ENCODE data around the gene SPEN.

Gene SPEN

DNA sequence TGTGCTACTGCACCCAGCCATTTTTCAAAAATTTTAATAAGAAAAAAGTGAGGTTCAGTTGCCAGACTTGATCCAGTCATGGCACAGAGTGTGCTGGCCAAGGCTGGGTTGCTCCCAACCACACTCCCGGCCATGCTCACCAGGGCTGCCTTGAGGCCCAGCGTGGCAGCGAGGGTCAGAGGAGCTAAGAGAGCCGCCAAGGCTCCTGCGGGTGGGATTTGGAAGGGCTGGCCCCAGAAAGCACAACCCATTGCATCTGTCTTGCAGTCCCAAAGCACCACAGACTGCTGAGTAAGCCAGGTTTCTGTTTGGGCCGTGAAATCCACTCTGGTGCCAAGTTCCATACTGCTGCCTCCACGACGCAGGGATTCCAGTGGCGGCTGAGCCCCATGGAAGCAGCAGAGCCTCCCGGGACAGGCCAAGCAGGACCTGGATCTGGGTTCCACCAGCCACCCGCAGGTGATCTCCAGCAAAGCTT, 105.8 kb downstream of the SPEN start:
- Histone ChIP-seq H3K27ac (ENCODE audit: low read depth, low read length) (no peak overlapping the region), H3K79me1 (ENCODE audit: low read length) (peaks cover 19% of the 10 kb centered on the region), H2BK15ac (replicated peaks; ENCODE audit: low read depth) (no peak overlapping the region), H4K5ac (ENCODE audit: low read length) (no peak overlapping the region), H3K18ac (ENCODE audit: low read length) (no peak overlapping the region), H4K8ac (ENCODE audit: low read depth, low read length) (no peak overlapping the region), H3K4me2 (ENCODE audit: low read length) (no peak overlapping the region), H3K4ac (ENCODE audit: low read depth, low read length) (no peak overlapping the region), H3K36me3 (ENCODE audit: control insufficient read depth, insufficient read depth, low read length) (no peaks in the 10 kb centered on the region), H3K9ac (ENCODE audit: low read length) (no peak overlapping the region), H3K27me3 (ENCODE audit: insufficient read depth, low read length, poor library complexity) (no peaks in the 10 kb centered on the region), H3K56ac (ENCODE audit: low read length) (no peak overlapping the region), H2BK5ac (ENCODE audit: low read length) (no peak overlapping the region), H2BK120ac (ENCODE audit: low read depth, low read length) (no peak overlapping the region), H3K4me1 (ENCODE audit: control insufficient read depth, low read depth, low read length) (peaks cover 28% of the 10 kb centered on the region), H3K4me3 (ENCODE audit: low read length) (no peak overlapping the region), H2AK5ac (ENCODE audit: low read length) (no peak overlapping the region), H3K79me2 (ENCODE audit: control insufficient read depth, insufficient read depth, low read length) (peaks cover 2% of the 10 kb centered on the region), H3K23ac (ENCODE audit: low read length) (no peak overlapping the region)
- no CpG with 5 or more reads among the region's 11 CpGs for WGBS (ENCODE audit: extremely low coverage, insufficient coverage, low lambda C conversion rate)
- DNase-seq: no peak

DNA sequence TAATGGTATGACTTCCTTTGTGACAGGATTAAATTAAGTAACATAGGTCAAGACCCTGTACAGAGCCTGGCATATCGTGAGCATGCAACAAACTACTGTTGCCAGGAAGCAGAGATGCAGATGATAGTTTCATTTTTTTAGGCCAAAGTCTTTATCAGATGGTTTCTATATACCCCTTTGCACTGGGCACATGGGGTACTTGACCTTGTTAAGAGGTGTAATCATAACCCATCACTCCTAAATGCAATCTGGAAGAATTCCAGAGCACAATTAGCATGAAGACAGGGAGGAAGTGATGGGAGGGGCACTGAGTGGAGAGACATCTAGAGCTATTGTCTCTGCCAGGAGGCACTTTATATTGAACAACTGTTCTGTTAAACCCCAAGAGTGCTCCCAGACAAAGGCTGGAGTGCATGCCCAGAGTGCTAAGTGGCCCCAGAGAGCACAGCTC, 106.3 kb downstream of the SPEN start:
- Histone ChIP-seq H3K4me3 (ENCODE audit: low read length) (no peak overlapping the region), H3K36me3 (ENCODE audit: control insufficient read depth, insufficient read depth, low read length) (no peaks in the 10 kb centered on the region), H2BK120ac (ENCODE audit: low read depth, low read length) (no peak overlapping the region), H3K79me1 (ENCODE audit: low read length) (peaks cover 19% of the 10 kb centered on the region), H4K5ac (ENCODE audit: low read length) (no peak overlapping the region), H3K4me2 (ENCODE audit: low read length) (no peak overlapping the region), H3K4me1 (ENCODE audit: control insufficient read depth, low read depth, low read length) (peaks cover 27% of the 10 kb centered on the region), H2AK5ac (ENCODE audit: low read length) (no peak overlapping the region), H3K79me2 (ENCODE audit: control insufficient read depth, insufficient read depth, low read length) (peaks cover 2% of the 10 kb centered on the region), H4K8ac (ENCODE audit: low read depth, low read length) (no peak overlapping the region), H3K18ac (ENCODE audit: low read length) (no peak overlapping the region), H3K56ac (ENCODE audit: low read length) (peak overlapping the region; percentile 25), H3K4ac (ENCODE audit: low read depth, low read length) (no peak overlapping the region), H3K27ac (ENCODE audit: low read depth, low read length) (no peak overlapping the region), H2BK5ac (ENCODE audit: low read length) (no peak overlapping the region), H3K27me3 (ENCODE audit: insufficient read depth, low read length, poor library complexity) (no peaks in the 10 kb centered on the region), H3K23ac (ENCODE audit: low read length) (no peak overlapping the region), H3K9ac (ENCODE audit: low read length) (no peak overlapping the region), H2BK15ac (replicated peaks; ENCODE audit: low read depth) (no peak overlapping the region)
- no CpG with 5 or more reads among the region's 1 CpG for WGBS (ENCODE audit: extremely low coverage, insufficient coverage, low lambda C conversion rate)
- DNase-seq: no peak

DNA sequence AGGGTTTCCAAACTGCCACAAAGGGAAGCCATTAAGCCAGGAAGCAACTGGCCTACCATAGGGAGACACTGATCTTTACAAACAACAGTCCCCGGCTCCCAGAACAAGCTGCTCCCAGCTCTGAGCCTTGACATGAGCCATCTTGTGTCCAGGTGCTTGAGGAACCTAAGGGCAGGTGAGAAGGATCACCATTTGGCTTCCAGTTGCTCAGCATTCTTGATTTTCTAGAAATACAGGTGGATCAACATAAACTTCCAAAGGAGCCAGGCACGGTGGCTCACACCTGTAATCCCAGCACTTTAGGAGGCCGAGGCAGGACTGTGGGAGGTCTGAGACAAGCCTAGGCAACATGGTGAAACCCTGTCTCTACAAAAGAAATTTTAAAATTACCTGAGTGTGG, 106.8 kb downstream of the SPEN start:
- no CpG with 5 or more reads among the region's 3 CpGs for WGBS (ENCODE audit: extremely low coverage, insufficient coverage, low lambda C conversion rate)
- no peak overlapping the region for H3K27ac ChIP-seq (ENCODE audit: low read depth, low read length)
- H3K79me1 ChIP-seq (ENCODE audit: low read length): peaks cover 16% of the 10 kb centered on the region
- H3K9ac ChIP-seq (ENCODE audit: low read length): no peak overlapping the region
- no peak overlapping the region for H4K5ac ChIP-seq (ENCODE audit: low read length)
- no peak overlapping the region for H2BK5ac ChIP-seq (ENCODE audit: low read length)
- no peak overlapping the region for H3K18ac ChIP-seq (ENCODE audit: low read length)
- no peak overlapping the region for H3K56ac ChIP-seq (ENCODE audit: low read length)
- peaks cover 23% of the 10 kb centered on the region for H3K4me1 ChIP-seq (ENCODE audit: control insufficient read depth, low read depth, low read length)
- no peak overlapping the region for H3K4ac ChIP-seq (ENCODE audit: low read depth, low read length)
- H2AK5ac ChIP-seq (ENCODE audit: low read length): no peak overlapping the region
- H3K4me3 ChIP-seq (ENCODE audit: low read length): no peak overlapping the region
- no peak overlapping the region for H2BK15ac ChIP-seq (replicated peaks; ENCODE audit: low read depth)
- peaks cover 2% of the 10 kb centered on the region for H3K79me2 ChIP-seq (ENCODE audit: control insufficient read depth, insufficient read depth, low read length)
- H2BK120ac ChIP-seq (ENCODE audit: low read depth, low read length): no peak overlapping the region
- H4K8ac ChIP-seq (ENCODE audit: low read depth, low read length): no peak overlapping the region
- no peaks in the 10 kb centered on the region for H3K27me3 ChIP-seq (ENCODE audit: insufficient read depth, low read length, poor library complexity)
- H3K4me2 ChIP-seq (ENCODE audit: low read length): no peak overlapping the region
- no peaks in the 10 kb centered on the region for H3K36me3 ChIP-seq (ENCODE audit: control insufficient read depth, insufficient read depth, low read length)
- no peak for DNase-seq
- no peak overlapping the region for H3K23ac ChIP-seq (ENCODE audit: low read length)

GRCh38 chr1:15955552-15955951, 108.0 kb downstream of the SPEN start:
- H3K56ac ChIP-seq (ENCODE audit: low read length): no peak overlapping the region
- H2BK120ac ChIP-seq (ENCODE audit: low read depth, low read length): no peak overlapping the region
- no peak overlapping the region for H3K27ac ChIP-seq (ENCODE audit: low read depth, low read length)
- H3K23ac ChIP-seq (ENCODE audit: low read length): no peak overlapping the region
- no CpG with 5 or more reads among the region's 2 CpGs for WGBS (ENCODE audit: extremely low coverage, insufficient coverage, low lambda C conversion rate)
- H4K5ac ChIP-seq (ENCODE audit: low read length): no peak overlapping the region
- no peak overlapping the region for H2BK15ac ChIP-seq (replicated peaks; ENCODE audit: low read depth)
- no peaks in the 10 kb centered on the region for H3K79me2 ChIP-seq (ENCODE audit: control insufficient read depth, insufficient read depth, low read length)
- no peak for DNase-seq
- H3K4ac ChIP-seq (ENCODE audit: low read depth, low read length): no peak overlapping the region
- H2AK5ac ChIP-seq (ENCODE audit: low read length): no peak overlapping the region
- peaks cover 14% of the 10 kb centered on the region for H3K4me1 ChIP-seq (ENCODE audit: control insufficient read depth, low read depth, low read length)
- H2BK5ac ChIP-seq (ENCODE audit: low read length): no peak overlapping the region
- H3K4me2 ChIP-seq (ENCODE audit: low read length): no peak overlapping the region
- H3K9ac ChIP-seq (ENCODE audit: low read length): no peak overlapping the region
- H3K18ac ChIP-seq (ENCODE audit: low read length): no peak overlapping the region
- no peaks in the 10 kb centered on the region for H3K27me3 ChIP-seq (ENCODE audit: insufficient read depth, low read length, poor library complexity)
- no peak overlapping the region for H3K4me3 ChIP-seq (ENCODE audit: low read length)
- H4K8ac ChIP-seq (ENCODE audit: low read depth, low read length): no peak overlapping the region
- no peaks in the 10 kb centered on the region for H3K36me3 ChIP-seq (ENCODE audit: control insufficient read depth, insufficient read depth, low read length)
- peaks cover 13% of the 10 kb centered on the region for H3K79me1 ChIP-seq (ENCODE audit: low read length)

DNA sequence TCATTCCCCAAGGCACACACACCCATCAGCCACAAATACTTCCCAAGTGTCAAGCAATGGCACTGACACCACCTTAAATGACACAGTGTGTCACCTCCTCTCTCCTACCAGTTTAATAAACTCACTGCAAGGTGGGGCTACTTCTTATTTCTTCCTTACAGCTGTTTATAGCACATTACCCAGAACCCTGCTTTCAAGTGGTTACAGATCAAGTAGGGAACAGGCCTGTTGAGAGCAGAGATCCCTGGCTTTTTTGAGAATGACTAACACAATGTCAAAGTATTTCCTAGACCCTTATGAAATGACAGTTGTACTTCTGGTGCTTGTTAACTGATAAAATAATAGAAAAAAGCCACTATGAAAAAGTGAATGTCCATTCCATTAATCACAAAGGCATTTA, 108.6 kb downstream of the SPEN start:
- no peak overlapping the region for H2BK120ac ChIP-seq (ENCODE audit: low read depth, low read length)
- H2AK5ac ChIP-seq (ENCODE audit: low read length): no peak overlapping the region
- H3K9ac ChIP-seq (ENCODE audit: low read length): no peak overlapping the region
- H3K4me1 ChIP-seq (ENCODE audit: control insufficient read depth, low read depth, low read length): peaks cover 12% of the 10 kb centered on the region
- H3K56ac ChIP-seq (ENCODE audit: low read length): no peak overlapping the region
- no peak overlapping the region for H4K5ac ChIP-seq (ENCODE audit: low read length)
- no peaks in the 10 kb centered on the region for H3K36me3 ChIP-seq (ENCODE audit: control insufficient read depth, insufficient read depth, low read length)
- no peak overlapping the region for H2BK5ac ChIP-seq (ENCODE audit: low read length)
- no peak overlapping the region for H3K18ac ChIP-seq (ENCODE audit: low read length)
- H3K4me2 ChIP-seq (ENCODE audit: low read length): no peak overlapping the region
- H3K79me2 ChIP-seq (ENCODE audit: control insufficient read depth, insufficient read depth, low read length): no peaks in the 10 kb centered on the region
- H2BK15ac ChIP-seq (replicated peaks; ENCODE audit: low read depth): no peak overlapping the region
- no peak overlapping the region for H3K4ac ChIP-seq (ENCODE audit: low read depth, low read length)
- H4K8ac ChIP-seq (ENCODE audit: low read depth, low read length): no peak overlapping the region
- peaks cover 13% of the 10 kb centered on the region for H3K79me1 ChIP-seq (ENCODE audit: low read length)
- H3K4me3 ChIP-seq (ENCODE audit: low read length): no peak overlapping the region
- no peak overlapping the region for H3K23ac ChIP-seq (ENCODE audit: low read length)
- H3K27ac ChIP-seq (ENCODE audit: low read depth, low read length): no peak overlapping the region
- H3K27me3 ChIP-seq (ENCODE audit: insufficient read depth, low read length, poor library complexity): no peaks in the 10 kb centered on the region
- DNase-seq: no peak
